Smooth muscle cell of the coronary artery (primary cell): ENCODE measurements around the gene CLEC18B. TPM values are rescaled to one million over a fixed set of nuclear protein-coding genes. Genes with fewer than 3 reads are reported as not detected.

Experiments
- total RNA-seq: library from RNA; depleted of rRNA; stranded (reverse); fragments of >200 nt; gene quantifications from 2 replicates; pipeline ENCODE4 v1.2.3, GENCODE V29; 2014; ENCODE audit warnings: low replicate concordance

CLEC18B gene
- total RNA-seq = 0.47 and 4.1 TPM in 2 replicates

DNA sequence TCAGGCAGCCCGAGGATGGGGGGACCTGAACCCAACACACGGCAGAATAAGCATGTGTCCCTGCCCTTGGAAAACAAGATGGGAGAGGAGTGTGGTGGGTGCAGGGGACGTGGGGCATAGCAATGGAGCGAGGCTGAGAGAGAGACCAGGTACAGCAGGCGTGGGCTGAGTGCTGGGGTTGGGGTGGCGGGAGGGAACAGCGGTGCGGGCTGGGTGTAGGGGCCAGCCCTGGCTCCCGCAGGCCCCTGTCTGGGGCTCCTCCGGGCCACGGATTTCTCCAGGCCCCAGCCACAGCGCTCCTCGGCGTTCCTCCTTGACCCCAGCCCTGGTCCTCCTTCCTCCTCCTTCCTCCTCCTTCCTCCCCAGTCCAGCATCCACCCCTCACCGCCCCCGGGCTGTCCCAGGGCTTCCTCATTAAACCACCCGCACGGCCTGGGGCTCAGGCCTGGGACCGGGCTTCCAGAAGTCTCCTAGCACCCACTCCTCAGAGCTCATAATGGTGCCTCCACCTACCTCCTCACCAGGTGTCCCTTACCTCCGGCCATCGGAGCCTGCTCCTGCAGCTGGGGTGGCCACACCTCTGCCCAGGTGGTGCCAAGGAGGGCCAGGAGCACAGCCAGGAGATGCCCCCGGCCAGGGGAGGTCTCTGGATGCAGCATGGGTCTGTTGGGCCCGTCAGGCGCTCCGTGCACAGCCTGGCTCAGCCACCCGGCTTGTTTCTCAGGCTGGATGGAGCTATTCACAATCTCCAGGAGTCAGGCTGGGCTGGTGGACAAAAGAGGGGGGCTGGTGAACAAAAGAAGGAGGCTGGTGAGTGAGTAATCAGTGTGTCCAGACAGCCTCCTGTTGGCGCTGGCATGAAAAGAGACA is at the start of gene CLEC18B:
Gene CLEC18B (minus strand): TSS at position 867 of the 870 bp plus-strand sequence. CDS start 208 bp downstream, at position 659.

Other genes starting within 250 kb of the CLEC18B start
- gene PSMD7, start 124.7 kb downstream of the CLEC18B start, total RNA-seq = 64.9 and 76.3 TPM in 2 replicates
- 0.70 TPM in 1 of 2 replicates, not detected in the other for gene NPIPB15, start 45.2 kb downstream of the CLEC18B start, total RNA-seq
- gene GLG1, start 185.6 kb upstream of the CLEC18B start, total RNA-seq = 143 and 156 TPM in 2 replicates
- 8.5 and 14.0 TPM in 2 replicates for gene RFWD3, start 245.4 kb upstream of the CLEC18B start, total RNA-seq